Urothelium cell line (cell line): ENCODE data around the gene FBXO42.
"Not testable (repeated sequence)": the region's sequence is repeated elsewhere in the genome, so short reads cannot be mapped to it uniquely, and the experiment has no call there.

Experiments
- DNase-seq: peaks from one replicate; pipeline ENCODE4 v3.0.0; 2011; ENCODE audit warnings: low spot score, mixed read lengths
- FAIRE-seq: peaks from 2 replicates; lab custom pipeline; 2011; peaks lifted over from hg19 to GRCh38; lab: Jason Lieb, UNC

Gene FBXO42

GRCh38 chr1:16372535-16373285 is 20.4 kb upstream of the FBXO42 start:
- FAIRE-seq (no peak), DNase-seq (no peak)

GRCh38 chr1:16371725-16372124 is 19.4 kb upstream of the FBXO42 start:
- DNase-seq: peak; percentile 52

GRCh38 chr1:16369821-16370220 is 17.5 kb upstream of the FBXO42 start:
- no peak for DNase-seq
- no peak for FAIRE-seq

More at GRCh38 chr1:16371725-16372124, 19.4 kb upstream of the FBXO42 start:
- no peak for FAIRE-seq

- DNase-seq: no peak
- no peak for FAIRE-seq
Measured at GRCh38 chr1:16367968-16368890, 15.9 kb upstream of the FBXO42 start.

- DNase-seq (peak; percentile 76), FAIRE-seq (no peak)
Measured at GRCh38 chr1:16367258-16367967, 15.1 kb upstream of the FBXO42 start.

- DNase-seq: peak; percentile 94
- no peak for FAIRE-seq
Measured at GRCh38 chr1:16366722-16367257, 14.5 kb upstream of the FBXO42 start, which contains the start of gene SZRD1. Gene SZRD1 (plus strand): TSS chr1:16367242. CDS start chr1:16367258, 16 bp downstream.

- DNase-seq, FAIRE-seq: not testable (repeated sequence)
Measured at GRCh38 chr1:16365146-16365498, 12.8 kb upstream of the FBXO42 start.

GRCh38 chr1:16356867-16357266 is 4.6 kb upstream of the FBXO42 start:
- DNase-seq (no peak), FAIRE-seq (no peak)

- no peak for FAIRE-seq
- DNase-seq: no peak
Measured at GRCh38 chr1:16354619-16355018, 2.3 kb upstream of the FBXO42 start.

- FAIRE-seq: no peak
- DNase-seq: no peak
Measured at GRCh38 chr1:16352842-16353535, 709 bp upstream of the FBXO42 start.

- DNase-seq (peak; percentile 13), FAIRE-seq (no peak)
Measured at GRCh38 chr1:16351456-16351993, 755 bp downstream of the FBXO42 start.

GRCh38 chr1:16349847-16350406 is 2.4 kb downstream of the FBXO42 start:
- no peak for FAIRE-seq

GRCh38 chr1:16348414-16349182 is 3.7 kb downstream of the FBXO42 start:
- no peak for FAIRE-seq
- no peak for DNase-seq

More at GRCh38 chr1:16349847-16350406, 2.4 kb downstream of the FBXO42 start:
- no peak for DNase-seq

GRCh38 chr1:16343276-16343675 is 9.0 kb downstream of the FBXO42 start:
- not testable (repeated sequence) for DNase-seq, FAIRE-seq

- FAIRE-seq: no peak
- DNase-seq: no peak
Measured at GRCh38 chr1:16342331-16343062, 9.8 kb downstream of the FBXO42 start.

GRCh38 chr1:16340673-16341072 is 11.6 kb downstream of the FBXO42 start:
- FAIRE-seq (no peak), DNase-seq (no peak)

- FAIRE-seq: no peak
- no peak for DNase-seq
Measured at GRCh38 chr1:16338961-16339360, 13.3 kb downstream of the FBXO42 start.

- no peak for FAIRE-seq
- DNase-seq: no peak
Measured at GRCh38 chr1:16334655-16335340, 17.5 kb downstream of the FBXO42 start.
